ENCODE results near the gene XPO6.

Gene XPO6

DNA sequence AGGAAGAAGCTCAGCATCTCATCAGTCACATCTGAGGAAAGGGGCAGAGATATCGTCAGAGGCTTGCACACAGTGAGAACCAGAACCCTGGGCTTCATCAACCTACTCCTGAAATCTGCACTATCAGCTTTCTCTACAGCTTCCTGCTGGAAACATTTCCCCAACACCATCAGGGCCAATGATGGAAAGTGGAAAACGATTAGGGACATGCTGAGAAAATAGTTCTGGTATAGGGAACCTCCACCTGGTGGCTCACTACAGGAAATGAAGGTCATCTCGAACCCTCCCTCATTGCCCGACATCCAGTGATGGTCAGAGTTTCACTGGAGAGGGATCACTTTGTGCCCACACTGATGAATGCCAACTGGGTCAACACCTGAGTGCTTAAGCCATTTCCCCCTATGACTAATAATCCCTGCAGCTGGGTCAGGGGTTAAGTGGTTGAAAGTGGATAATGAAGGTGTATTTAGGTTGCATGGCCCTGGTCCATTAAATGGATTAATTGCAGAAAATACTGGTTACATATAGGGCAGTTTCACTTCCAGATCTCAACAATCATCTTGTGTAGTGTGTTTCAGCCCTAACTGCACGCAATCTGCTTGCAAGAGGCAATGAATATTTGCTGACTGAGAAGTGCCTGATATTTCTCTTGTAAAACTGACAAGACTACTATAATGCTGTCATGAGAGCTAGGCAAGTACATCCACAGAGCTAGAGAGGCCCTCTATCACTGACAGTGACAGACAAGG lies 105.1 kb downstream of the XPO6 start:
- DNase-seq: no peak

DNA sequence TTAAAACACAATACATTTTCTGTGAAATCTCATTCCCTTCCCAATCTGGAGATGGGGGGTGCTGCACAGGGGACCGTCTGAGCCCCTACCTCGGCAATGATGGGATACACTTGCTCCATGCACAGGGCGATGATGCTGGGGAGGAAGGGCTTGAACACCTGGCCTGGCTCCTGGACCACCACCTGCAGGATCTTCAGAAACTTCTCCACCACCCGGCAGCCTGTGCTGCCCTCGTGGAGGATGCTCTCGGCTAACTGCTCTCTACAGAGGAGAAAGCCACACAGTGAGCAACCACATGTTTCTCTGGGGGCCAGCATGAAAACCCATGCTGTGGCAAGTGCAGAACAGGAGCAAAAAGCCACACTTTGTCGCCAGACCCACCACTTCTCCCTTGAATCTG lies 105.8 kb downstream of the XPO6 start:
- no peak for DNase-seq

DNA sequence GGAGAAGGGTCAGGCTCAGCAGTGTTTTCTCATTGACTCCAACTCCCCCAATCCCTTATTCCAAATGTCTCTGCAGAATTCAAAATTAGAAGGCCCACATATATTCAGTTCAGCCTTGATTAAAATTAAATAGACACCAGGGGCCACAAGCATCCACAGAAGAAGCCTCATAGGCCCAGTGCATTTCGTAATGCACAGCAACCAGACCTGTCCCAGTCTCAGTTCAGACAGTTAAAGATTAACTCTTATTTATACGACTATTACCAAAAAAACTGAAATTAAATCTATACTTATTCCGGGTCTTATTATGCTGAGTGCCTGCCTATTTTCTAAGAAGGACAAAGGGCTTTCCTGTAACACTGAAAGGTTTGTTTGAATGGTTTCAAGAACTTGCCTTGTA lies 106.5 kb downstream of the XPO6 start:
- no peak for DNase-seq

DNA sequence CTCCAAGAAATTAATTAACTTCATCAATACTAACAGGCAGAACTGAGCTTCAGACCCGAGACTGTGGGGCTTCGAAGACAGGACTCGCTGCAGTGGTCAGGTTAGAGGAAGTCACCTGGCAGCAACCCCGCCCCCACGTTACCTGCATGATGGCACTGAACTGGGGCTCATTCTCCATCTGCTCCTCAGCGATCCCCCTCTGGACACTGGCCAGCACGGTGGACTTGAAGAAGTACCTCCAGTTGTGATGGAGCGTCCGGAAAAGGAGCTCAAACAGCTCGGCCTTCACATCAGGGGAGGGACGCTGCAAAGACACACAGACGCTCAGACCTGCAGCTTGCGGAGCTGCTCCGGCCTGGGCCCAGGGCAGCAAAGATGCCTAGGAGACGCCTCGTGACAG lies 107.4 kb downstream of the XPO6 start:
- DNase-seq: no peak

DNA sequence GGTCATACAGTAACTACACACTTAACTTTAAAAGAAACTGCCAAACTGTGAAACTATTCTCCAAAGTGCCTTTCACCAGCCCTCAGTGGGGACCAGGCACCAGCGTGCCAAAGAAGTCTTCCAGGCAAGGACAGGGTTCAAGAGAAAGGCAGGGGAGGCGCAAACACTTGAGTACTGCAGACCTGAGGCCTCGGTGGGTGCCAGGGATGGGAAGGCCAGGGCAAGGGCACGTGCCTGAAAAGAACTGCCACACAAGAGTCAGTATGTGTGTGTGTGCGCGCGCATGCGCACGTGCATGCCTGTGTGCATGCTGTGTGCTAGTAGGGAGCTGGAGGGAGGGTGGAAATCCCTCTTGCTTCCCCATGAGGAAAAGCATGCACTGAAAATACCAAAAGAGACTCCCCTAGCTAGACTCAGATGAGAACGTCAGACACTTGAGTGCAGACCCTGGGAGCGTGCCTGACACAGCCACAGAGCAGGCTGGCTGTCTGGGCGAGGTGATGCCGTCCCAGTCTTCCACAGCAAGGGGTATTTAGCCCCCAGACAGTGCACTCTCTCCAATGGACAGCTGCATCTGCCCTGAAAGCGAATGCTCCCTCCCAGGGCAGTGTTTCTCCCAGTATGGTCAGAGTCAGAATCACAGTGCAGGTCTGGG lies 108.1 kb downstream of the XPO6 start:
- no peak for DNase-seq

DNA sequence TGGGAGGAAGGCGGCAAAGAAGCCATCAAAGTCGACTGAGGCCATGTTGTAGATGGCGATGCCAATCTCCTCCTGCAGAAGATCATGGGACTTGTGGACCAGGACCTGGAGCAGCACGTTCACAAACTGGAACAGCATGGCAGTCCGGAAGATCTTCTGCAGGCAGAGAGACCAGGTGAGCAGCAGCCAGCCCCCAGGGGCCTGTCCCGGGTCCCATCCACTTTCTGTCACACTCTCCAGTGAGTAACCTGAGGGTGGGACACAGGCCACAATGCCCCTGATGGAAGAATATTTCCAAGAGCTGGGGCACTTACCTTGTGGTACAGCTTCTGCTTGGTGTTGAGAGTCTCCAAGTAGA lies 110.3 kb downstream of the XPO6 start:
- no peak for DNase-seq

DNA sequence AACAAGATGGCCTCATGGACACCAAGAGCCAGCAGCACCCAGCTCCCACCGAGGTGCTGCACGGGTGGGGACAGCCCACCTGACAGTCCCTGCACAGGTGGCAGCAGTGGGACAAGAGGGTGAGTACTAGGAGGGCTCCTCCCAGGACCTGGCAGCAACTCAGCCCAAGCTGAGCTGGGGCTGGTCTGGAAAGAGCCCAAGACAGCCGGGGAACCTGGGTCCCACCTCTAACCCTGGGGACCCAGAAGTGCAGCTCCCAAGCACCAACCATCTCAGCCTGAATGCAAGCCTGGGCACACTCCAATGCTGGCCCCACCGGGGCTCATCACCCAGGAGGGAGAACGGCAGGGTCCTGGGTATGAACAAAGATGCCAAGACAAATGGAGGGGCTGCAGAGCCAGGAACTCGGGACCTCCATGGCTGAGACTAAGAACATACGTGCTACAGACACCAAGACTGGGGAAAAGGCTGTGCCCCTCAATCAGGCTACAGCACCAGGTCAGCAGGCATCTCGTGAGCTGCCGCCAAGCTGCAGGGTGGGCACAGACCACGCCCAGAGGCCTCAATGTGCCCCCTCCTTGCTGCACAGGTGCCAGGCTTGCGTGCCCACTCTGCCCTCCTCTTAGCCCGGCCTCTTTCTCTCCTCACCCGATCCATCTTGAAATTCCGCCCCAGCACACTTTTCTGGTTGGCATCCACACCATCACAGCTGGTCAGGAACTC lies 110.8 kb downstream of the XPO6 start:
- DNase-seq: no peak

DNA sequence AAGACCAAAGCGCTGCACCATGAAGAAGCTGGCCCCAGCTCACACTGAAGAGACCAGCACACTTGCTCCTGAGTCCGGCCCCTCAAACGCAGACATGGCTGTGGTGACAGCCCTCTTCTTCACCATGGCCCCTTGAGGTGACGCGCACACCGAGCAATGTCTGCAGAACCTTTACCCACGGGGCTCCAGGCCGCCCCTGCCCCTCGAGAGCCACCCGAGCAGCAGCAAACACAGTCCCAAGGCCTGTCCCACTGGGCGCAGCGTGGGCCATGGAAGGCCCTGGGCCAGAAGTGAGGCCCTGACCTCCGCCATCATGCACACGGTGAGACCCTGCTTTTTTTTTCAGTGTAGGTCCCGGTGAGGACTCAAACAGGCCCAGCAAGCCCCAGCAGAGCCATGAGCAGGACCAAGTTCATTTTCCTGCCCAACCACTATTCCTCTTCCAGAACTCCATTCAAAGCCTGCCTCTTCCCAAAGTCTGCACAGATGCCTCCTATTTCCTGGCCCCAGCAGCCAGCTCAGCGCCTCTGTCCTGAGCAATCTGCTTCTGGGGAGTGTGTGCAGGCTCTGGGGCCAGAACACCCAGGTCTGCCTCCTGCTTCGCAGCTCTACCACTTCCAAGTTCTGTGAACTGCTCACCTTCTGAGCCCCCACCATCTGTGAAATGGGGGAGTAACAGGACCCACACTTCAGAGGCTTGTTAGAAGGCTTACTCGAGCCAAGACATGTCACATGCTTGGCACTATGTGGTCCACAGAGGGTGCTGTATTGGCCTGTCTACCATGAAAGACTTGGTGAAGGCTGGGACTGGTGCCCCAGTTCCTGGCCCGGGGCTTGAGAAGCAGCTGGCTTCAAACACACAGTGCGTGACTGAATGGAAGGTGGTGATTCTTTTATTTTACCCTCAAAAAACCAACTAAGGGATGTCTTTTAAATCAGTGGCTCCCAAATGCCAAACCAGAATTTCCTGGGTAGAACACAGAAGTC lies 112.5 kb downstream of the XPO6 start:
- DNase-seq: no peak

DNA sequence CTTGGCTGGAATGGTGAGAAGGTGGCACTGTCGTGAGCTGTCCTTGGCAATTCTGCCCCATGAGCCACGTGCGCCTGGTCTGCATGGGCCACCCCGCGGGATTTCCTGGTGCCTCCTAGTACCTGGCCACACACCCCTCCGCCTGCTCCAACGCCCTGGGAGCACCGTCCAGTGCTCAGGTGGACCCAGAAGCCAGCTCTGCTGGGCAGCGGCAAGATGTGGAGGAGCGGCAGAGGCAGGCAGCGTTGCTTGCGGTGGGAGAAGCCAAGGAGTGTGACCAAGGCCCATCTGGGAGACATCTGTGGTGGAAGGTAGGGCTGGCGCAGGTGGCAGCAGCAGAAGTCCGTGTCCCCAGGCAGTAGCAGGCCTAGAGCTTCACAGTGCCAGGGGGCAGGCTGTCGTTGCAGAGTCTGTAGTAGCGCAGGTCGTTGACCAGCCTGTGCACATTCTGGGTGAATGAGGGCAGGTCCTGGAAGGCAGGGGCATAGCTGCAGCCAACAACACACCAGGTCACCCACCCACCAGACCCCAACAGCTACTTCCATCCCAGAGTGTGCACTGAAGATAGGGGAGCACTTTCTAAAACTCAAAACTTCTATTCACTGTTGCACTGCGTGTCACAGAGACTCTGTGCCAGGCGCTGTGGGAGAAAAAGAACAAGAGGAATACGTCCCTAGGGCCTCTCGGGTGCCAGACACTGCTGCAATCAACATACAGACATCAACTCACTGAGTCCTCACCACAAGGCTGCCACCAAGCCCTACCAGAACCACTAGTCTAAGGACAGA lies 113.4 kb downstream of the XPO6 start:
- no peak for DNase-seq

DNA sequence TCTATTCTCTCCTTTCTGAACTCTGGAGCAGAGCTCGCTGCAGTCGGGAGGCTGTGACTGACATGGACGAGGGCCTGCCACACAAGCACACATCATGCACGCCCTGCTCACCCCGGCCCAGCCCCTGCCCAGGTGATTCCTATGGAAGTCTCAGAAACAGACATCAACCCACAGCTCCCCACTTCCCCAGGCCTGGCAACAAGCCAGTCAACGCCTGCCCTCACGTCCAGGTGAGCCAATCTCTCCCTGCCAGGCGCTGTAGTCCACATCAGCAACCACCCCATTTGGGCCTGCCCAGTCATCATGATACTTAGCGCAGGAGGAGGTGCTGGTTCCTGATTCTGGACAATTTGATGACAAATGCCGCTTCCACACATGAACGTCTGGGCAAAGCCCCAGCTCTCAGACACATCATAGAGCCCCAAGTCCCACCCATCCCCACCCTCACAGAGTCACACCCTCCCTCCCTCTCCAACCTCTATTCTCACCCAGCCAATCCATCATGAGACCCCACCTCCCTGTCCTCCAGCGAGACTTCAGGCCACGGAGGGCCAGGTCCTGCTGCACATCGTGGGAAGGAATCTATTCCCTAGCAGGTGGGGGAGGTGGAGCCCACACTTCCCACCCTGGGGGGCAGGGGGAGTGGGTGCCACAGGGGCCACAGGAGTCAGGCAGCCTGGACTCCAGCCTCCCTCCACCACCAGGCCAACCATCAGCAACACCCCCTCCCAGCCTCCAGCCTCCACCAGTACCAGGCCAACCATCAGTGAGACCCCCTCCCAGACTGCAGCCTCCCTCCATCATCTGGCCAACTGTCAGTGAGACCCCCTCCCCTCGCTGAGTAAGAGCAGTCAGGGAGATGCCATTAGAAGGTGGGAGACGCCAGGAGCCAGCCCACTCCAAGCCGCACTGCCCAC lies 114.5 kb downstream of the XPO6 start:
- no peak for DNase-seq

DNA sequence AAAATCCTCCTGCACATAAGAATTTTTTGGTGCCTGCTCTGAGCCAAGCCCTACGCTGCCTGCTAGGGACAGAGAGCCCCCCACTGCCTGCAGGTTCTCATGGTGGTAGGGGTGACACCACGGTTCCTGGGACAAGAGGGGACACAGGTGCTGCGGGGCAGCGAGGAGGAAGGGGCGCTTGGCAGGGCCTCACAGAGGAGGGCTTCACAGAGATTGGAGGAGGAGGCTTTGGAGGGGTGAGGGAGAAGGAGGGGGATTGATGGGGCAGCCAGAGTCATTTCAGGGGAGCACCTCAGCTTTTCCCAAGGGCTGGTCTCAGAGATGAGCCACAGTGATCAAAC lies 118.4 kb downstream of the XPO6 start:
- no peak for DNase-seq

DNA sequence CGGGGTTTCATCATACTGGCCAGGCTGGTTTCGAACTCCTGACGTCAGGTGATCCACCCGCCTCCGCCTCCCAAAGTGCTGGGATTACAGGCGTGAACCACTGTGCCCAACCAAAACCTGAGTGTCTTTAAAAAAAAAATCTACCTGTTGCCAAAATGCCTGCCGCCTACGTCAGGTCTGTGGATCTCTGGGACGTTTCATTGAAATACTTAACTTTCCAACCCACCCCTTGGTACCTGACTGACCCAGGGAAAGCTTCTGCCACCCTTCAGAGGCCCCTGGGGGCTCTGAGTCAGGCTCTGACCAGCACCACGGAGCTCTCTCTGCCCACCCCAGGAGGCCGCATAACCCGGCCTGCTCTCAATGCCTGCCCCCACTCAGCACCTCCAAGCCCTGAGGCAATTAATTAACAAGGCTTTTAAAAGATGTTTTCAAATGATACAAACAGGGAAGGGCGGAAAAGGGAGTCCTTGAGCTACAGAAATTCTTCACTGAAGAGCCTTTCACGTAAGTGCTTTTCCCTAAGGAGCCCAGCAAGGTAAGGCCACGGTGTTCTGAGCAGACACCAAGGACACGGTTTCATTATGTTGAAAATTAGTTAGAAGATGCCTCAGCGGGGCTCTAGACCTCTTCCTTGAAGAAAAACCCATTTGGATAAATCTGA lies 118.9 kb downstream of the XPO6 start:
- no peak for DNase-seq

DNA sequence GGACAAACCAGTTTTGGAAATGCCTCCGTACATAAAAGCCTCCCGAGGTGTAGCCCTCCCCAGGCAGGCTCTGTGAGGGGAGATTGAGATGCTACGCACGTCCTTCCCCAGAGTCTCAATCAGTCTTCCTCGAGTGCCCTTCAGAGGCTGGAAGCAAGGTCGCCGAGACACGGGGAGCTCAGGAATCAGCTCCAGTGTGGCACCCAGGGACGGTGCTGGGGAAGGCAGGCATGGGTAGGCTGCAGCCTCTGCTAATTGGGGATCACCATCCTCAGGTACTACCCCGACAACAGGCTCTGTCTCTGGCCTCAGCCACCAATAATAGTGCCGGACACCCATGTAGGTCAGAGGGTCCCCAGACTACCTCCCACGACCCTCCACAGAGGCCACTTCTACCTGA lies 120.1 kb downstream of the XPO6 start:
- no peak for DNase-seq

DNA sequence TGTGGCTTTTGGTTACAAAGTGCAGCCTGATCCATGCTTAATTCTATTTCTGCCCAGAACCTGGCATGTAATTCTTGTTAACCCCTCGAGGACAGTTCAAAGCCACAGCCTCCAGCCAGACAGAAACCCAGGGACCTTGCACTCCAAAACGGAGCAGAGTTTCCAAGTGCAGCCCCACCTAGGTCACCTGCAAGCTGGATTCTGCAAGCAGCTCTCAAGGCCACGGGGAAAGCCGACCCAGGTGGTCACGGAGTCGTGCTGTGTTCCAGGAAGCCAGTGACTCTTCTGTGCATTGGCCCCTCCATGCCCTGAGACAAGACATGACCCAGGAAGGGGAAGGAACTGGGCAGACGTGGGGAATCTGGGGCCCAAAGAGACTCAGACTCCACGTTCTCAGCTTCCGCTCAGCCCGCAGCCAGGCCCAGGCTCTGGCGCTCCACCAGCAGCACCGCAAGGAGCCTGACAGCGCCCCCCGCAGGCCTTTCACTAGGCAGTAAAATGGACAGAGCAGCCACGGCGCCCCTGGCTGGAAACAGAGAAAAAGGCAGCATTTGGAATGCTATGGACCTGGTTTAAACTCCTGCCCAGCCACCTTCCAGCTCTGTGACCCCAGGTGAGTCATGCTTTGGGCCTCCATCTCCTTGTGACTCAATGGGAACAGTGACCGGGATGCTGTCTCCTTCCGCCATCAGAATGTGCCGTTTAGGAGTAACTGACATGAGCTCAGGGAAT lies 121.0 kb downstream of the XPO6 start:
- no peak for DNase-seq

DNA sequence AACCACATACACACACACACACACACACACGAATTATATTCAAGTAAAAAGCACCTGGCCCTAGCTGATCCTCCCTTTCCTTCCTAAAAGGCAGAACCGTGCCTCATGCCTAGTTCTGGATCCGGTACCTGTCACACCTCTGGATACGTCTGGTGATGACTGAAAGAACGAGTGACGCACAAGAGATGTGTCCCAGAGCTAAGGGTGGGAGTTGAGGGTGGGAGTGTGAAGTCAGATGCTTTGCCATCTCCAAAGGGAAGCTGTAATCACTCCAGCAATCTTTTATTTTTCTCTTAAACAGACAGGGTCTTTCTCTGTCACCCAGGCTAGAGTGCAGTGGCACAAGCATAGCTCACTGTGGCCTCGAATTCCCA lies 121.8 kb downstream of the XPO6 start:
- DNase-seq: no peak

DNA sequence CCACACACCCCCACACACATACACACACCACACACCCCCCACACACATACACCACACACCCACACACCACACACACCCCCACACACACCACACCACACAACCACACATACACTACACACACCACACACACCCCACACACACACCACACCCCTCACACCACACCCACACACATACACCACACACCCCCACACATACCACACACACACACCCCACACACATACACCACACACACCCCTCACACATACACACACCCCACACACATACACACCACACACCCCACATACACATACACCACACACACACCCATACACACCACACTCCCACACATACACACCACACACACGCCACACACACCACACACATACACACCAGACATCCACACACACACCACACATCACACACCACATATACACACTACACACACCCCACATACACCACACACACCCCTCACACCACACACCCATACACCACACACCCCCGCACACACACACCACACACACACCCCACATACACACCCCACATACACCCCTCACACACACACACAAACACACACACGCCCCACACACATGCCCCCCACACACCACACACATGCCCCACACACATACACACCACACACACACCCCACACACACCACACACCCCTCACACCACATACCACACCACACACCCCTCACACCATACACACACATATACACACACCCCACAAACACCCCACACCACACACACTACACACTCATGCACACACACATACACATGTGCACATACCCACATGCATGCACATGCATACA lies 122.4 kb downstream of the XPO6 start:
- DNase-seq: no peak

DNA sequence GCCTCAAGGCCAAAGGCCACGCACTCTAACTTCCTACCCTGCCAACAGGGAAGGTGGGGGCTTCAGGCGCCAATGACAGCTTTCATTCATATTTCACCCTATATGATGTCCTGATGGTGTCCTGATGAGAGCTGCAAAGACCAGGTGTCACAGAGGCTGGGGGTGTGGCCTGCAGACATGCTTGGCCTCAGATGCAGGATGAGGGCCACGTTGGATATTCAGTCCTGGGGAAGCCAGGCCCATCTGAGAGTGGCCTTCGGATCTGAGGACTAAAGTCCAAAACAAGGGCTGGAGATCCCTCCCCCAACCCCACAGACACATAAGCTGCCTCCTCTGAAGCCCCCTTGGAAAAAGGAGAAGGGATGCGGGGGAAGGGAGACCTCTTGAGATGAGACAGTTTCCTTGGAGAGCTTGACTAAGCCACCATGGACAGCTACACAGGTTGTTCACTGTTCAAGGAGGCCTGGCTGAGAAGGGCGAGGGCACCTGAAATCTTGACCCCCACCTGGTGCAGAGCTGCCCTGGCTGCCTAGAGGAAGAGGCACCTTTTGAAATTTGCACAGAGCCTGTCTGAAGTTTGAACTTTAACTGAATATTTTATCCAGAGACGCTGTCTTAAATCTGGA lies 124.0 kb downstream of the XPO6 start:
- no peak for DNase-seq

DNA sequence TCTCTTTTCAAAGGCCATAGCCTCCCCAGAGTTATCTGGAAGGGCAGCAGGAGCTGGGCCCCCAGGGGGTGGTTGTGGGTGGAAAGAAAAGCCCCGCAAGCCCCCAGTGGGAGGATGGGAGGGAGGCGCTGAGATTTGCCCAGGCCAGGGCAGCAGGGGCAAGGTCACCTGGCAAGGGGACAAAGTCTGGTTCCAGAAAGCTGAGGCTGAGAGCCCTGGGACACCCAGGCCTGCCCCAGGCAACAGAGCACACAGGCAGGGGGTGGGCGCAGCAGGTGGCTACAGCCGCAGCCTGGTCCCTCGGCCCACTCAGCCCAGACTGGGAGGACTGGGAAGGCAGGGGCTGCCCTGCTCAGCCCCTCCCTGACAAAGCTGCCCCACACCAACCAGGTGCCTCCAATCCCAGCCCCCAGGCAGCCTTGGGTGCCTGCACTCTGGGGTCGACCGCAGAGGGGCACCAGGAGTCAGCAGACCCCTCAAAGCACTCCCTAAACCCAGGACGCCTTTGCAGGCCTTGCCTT lies 124.6 kb downstream of the XPO6 start:
- DNase-seq: no peak

Measured in NCI-H2081 (cell line).